Medulla oblongata (tissue), 1 donor: ENCODE data around the gene U2AF2.

Experiments
- DNase-seq: peaks from one replicate; pipeline ENCODE4 v3.0.0-alpha.2; 2015; ENCODE audit errors: extremely low spot score

Gene U2AF2

GRCh38 chr19:55656988-55657747, 2.3 kb downstream of the U2AF2 start:
- no peak for DNase-seq

GRCh38 chr19:55658846-55659459, 4.1 kb downstream of the U2AF2 start:
- DNase-seq = no peak

DNA sequence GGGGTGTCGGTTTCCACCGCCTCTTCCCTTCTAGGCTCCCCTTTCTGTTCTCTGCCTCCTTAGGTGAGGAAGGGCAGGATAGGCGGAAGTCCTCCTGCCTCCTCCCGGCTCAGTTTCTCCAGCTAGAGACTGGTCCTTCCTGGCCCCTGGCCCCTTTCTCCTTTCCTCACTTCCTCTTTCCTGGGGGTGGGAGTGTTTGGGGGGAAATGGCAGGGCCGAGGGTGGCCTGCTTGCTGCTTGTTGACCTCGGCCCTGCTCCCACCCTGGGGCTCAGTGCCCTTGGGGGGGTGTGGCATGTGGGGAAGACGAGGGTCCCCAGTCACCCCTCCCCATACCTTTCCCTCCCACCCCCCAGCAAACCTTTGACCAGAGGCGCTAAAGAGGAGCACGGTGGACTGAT, 5.0 kb downstream of the U2AF2 start:
- DNase-seq = no peak

GRCh38 chr19:55660404-55660803, 5.6 kb downstream of the U2AF2 start:
- no peak for DNase-seq

- no peak for DNase-seq
These were observed 6.2 kb downstream of the U2AF2 start for GRCh38 chr19:55660991-55661390.

- DNase-seq = no peak
These were observed 7.0 kb downstream of the U2AF2 start for GRCh38 chr19:55661826-55662225.

GRCh38 chr19:55663846-55664536, 9.2 kb downstream of the U2AF2 start:
- no peak for DNase-seq

- no peak for DNase-seq
These were observed 11.6 kb downstream of the U2AF2 start for GRCh38 chr19:55666343-55667005.

- DNase-seq = no peak
These were observed 12.2 kb downstream of the U2AF2 start for GRCh38 chr19:55667006-55667381.

GRCh38 chr19:55667511-55667910, 12.7 kb downstream of the U2AF2 start:
- DNase-seq = no peak

- DNase-seq = no peak
These were observed 13.1 kb downstream of the U2AF2 start for GRCh38 chr19:55667958-55668357.

GRCh38 chr19:55668603-55669348, 13.9 kb downstream of the U2AF2 start:
- DNase-seq = no peak

GRCh38 chr19:55669418-55670279, 14.8 kb downstream of the U2AF2 start:
- DNase-seq = no peak

GRCh38 chr19:55670280-55671053, 15.6 kb downstream of the U2AF2 start:
- no peak for DNase-seq

- DNase-seq = no peak
These were observed 16.2 kb downstream of the U2AF2 start for GRCh38 chr19:55671054-55671378.

DNA sequence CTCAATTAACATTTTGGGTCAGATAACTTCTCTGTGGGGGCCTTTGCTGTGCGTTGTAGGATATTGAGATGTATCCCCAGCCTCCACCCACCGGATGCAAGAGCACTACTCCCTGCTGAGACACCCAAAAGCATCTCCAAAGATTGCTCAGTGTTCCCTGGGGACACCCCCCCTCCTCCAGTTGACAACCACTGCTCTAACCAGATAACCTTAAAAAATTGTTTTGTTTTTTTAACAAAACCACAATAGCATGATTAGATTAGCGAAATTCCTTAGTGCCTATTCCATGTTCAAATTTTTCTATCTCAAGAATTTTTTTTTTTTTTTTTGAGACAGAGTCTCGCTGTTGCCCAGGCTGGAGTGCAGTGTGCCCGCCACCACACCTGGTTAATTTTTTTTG, 17.6 kb downstream of the U2AF2 start:
- no peak for DNase-seq

GRCh38 chr19:55673465-55673864, 18.6 kb downstream of the U2AF2 start:
- DNase-seq = no peak

DNA sequence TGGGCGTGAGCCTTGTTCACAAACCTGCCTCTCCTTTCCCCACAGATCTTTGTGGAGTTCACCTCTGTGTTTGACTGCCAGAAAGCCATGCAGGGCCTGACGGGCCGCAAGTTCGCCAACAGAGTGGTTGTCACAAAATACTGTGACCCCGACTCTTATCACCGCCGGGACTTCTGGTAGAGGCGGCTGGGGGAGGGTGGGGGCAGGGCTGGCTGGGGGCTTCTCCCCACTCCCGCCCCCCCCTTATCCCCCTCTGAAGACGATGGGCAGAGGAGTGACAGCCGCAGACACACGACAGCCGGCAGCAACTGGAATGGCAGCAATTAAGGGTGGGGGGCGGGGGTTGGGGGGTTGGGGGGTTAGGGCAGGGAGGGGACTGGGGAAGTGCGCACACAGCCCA, 19.1 kb downstream of the U2AF2 start:
- no peak for DNase-seq

GRCh38 chr19:55674459-55674840, 19.6 kb downstream of the U2AF2 start:
- no peak for DNase-seq
